LoVo (cell line): ENCODE data around the gene ARHGEF12.

ENCODE experiments used
- DNase-seq: peaks from one replicate; pipeline ENCODE4 v3.0.0-alpha.2; 2016; ENCODE audit warnings: low spot score

Gene ARHGEF12

GRCh38 chr11:120388261-120388660, 52.0 kb downstream of the ARHGEF12 start:
- no peak for DNase-seq

- peak; percentile 25 for DNase-seq
Observed at GRCh38 chr11:120389693-120390584, 53.7 kb downstream of the ARHGEF12 start.

DNA sequence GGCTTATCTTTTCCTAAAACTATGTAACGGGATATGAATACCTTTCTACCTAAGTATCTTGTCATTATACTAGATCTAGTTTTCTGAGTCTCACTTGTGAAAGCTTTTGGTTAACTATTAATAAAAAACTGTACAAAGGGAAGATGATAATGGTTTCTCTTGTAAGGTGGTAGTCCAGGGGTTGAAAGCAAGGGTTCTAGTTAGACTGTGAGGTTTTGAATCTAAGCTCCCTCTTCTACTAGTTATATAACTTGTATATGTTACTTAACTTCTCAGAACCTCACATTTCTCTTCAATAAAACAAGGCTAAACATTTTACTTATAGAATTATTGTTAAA, 54.3 kb downstream of the ARHGEF12 start:
- peak; percentile 9 for DNase-seq

- no peak for DNase-seq
Observed at GRCh38 chr11:120391292-120391691, 55.1 kb downstream of the ARHGEF12 start.

DNA sequence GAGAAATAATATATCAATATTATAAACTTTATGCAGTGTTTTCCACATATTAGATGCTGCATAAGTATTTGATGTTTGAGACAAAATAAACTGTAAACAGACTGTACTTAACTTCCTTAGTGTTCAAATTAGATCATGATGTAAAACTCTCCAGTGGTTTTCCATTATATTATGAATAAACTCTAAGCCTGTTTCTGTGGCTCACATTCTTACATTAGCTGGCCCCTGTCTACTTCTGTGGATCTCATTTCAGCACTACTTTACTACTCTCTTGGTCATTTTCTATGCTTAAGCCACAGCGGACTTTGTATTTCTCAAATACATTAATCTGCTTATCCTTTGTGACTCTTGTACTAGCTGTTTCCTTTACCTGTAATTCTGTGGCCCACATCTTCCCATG, 55.6 kb downstream of the ARHGEF12 start:
- no peak for DNase-seq

DNA sequence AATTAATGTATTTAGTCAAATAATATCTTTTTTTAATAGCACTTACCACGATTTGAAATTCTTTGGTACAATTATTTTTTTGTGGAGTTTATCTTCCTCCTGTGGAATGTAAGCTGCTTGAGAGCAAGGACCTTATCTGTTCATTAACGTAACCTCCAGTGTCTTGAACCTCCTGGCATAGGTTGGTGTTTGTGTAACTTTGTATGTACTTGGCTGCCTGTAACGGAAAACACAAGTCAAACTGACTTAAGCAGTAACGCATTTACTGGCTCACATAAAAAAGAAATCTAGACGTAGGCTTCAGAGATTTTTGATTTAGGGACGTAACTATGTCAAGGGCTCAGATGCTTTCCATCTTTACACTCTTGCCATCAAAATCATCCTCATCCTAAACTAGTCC, 56.1 kb downstream of the ARHGEF12 start:
- DNase-seq: no peak

- no peak for DNase-seq
Observed at GRCh38 chr11:120392793-120393192, 56.6 kb downstream of the ARHGEF12 start.

DNA sequence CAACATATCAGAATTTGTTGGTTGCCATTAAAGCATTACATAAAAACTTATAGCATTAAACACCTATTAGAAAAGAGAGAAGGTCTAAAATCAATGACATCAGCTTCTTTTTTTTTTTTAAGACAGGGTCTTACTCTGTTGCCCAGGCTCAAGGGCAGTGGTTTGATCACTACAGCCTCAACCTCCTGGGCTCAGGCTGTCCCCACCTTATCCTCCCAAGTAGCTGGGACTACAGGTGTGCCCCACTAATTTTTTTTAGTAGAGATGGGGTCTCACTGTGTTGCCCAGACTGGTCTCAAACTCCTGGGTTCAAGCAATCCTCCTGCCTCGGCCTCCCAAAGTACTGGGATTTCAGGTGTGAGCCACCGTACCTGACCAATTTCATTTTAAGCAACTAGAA, 57.9 kb downstream of the ARHGEF12 start:
- DNase-seq: no peak

DNA sequence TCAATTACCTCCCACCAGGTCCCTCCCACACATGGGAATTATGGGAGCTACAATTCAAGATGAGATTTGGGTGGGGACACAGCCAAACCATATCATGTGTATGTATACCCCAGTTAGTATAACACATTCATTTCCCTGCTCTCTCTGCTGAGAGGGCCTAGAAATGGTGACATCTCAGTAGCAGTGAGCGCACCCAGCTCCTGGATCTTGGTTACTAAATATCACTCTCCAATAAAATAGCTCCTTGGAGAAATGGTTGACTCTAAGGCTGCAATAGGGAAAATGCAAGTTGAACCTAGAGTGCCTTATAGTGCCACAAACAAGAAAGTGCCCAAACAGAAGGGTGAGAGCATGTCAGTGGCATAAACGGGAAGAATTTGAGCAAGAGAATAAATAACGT, 59.6 kb downstream of the ARHGEF12 start:
- no peak for DNase-seq

DNA sequence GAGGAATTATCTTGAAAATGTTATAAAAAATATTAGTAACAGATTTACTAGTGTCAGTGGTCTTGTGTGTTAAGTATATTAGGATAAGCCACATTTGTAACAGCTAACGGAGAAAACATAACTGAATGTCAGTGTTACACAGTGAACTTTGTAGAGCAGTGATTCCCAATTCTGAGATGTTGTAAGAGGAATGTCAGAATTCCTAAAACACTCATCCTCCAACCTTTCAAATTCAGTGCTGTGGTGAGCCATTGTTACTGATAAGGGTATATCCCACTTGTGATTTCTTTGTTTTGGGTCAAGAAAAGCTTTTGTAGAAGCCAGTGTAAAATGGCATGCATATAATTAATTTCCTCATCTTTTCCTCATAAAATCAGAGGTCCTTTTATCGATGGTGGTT, 61.9 kb downstream of the ARHGEF12 start:
- DNase-seq: no peak

DNA sequence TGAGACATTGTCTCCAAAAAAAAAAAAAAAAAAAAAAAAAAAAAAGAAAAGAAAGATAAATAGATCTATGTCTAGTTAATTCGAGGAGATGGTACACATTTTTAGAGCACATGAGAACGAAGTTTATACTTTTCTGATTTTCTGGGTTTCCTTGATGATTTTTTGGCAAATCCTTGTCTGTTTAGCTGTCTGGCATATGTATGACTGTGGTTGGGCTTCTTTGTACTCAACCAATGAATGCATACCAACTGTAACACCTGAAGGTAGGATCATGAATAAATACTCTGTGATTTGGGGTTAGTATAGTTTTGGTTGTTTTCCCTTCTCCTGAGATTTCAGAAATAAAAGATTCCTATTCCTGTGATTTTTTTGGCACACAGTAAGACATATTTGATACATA, 63.1 kb downstream of the ARHGEF12 start:
- no peak for DNase-seq

- DNase-seq: peak; percentile 89
Observed at GRCh38 chr11:120400564-120401364, 64.6 kb downstream of the ARHGEF12 start.

DNA sequence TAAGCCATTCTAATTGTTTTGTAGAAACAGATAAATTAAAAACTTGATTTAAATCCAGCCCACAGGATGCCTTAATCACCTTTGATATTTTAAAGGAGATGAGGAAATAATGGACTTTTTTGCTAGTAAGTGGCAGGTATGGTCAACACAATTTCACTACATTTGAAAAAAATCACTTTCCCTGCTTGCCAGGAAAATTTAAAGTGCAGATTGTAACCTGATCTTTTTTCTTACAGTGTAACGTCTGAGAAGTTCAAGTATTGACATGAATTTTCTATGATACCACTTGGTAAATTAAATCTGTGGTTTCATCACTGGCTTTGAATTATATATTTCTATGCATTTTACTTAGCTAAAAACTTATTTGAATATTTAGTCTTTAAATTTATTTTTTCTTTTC, 65.3 kb downstream of the ARHGEF12 start:
- DNase-seq: no peak

- no peak for DNase-seq
Observed at GRCh38 chr11:120403966-120404365, 67.8 kb downstream of the ARHGEF12 start.

DNA sequence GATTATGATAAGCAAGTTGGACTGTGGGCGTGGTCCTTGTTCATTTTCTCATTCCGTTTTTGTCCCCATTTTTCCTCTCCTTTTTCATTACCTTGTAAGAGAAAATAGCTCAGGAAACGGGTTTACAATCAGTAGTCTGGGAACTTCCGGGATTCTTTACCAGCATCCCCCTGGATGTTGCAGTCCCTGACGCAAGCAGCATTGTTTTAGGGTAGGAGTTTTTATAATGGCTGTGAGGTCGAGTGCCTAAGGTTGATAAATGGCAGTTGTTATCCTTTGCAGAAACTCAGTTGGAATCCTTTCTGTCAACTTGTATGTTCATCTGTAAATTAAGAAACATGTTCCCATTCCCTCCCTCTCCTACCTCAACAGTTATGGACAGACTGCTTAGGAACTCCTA, 68.3 kb downstream of the ARHGEF12 start:
- no peak for DNase-seq

GRCh38 chr11:120409655-120410054, 73.4 kb downstream of the ARHGEF12 start:
- no peak for DNase-seq

DNA sequence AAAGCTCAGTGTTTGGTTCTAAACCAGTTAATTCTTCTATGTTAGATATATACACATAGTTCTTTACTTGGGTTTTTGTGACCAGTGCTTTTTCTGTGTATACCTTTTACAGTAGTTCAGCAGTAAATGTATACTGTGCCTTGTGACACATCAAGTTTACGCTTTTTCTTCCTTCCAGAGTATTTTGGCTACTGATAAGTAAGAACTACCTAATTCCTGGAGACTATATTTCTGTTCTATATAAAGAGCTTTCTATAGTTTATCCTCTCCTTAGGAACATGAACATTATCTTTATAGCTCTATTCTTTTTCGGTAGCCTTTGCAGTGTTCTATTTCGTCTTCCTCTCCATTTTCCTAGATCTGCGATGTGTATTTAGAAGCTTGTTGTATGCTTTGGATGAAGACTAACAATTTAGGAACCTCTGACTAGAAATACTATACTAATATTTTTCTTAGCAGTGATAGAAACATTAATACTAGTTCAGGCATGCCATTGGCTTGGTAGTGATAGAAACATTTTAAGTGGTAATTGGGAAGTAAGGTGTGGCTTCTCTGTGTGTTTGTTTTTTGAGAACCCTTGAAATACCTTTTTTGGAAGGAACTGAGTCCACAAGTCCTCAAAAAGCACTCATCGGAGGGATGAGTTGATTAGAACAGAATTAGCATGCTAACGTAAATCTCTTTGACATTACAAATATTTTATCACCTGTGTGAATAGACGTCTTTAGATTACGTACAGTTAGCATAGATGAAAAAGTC, 74.6 kb downstream of the ARHGEF12 start:
- no peak for DNase-seq

- DNase-seq: peak; percentile 34
Observed at GRCh38 chr11:120413480-120413879, 77.3 kb downstream of the ARHGEF12 start.

DNA sequence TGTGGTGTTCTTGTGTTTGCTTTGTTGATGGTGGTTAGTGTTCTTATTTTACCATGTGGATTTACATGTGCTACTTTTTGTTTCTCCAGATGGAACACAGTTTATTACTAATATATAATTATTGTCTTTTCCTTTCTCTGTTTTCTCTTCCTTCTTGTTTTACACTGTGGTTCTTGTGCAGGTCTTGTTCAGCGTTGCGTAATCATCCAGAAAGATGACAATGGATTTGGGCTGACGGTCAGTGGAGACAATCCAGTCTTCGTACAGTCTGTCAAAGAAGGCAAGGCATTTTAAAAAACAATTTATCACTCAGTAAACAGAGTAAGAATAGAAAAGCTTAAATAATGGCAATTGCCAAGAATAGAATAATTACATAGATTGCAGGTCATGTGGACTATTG, 84.4 kb downstream of the ARHGEF12 start:
- no peak for DNase-seq

DNA sequence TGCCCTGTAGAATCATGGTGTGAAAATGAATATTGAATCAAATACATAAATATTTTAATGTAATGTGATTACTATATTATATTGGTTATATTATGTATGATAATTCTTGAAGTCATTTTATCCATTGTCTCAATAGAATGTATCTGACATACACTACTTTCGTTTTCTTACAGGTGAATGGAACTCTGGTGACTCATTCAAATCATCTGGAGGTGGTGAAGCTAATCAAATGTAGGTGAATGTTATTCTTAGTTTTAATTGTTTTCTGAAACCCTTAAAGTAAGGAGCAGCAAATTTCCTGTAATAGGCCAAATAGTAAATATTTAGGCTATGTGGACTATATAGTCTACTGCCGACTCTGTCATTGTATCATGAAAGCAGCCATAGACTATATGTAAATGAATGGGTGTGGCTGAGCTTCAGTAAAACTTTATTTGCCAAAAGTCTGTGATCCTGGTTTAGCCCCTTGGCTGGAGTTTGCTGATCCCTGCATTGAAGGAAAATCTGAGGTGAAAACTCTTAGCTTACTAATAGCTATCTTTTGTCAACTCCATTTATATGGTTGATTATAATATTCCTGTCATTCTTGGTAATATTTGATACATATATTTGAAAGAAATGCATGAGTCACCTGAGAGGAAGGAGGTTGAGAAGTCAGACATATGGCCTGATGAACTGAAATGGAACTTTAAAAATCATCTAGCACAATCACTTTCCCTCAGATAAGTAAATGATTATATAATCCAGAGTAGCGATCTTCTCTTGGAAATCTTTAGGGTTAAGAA, 88.2 kb downstream of the ARHGEF12 start:
- DNase-seq: peak; percentile 22

DNA sequence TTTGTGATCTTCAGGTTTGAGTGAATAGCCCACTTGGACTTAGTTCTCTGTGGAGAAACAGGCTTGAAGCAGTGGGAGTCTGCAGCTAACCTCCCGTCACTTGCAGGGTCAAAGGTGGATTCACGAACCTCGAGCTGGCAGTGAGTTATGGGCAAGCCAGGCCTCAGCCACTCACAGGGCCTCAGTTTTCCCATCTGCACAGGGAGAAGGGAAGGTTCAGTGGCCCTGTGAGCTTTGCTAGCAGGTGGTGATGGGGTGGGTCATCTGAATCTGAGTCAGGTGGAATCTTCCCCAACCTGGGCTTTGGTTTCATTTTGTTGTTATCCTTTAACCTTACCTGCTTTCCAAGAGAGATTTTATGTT, 88.7 kb downstream of the ARHGEF12 start:
- DNase-seq: peak; percentile 36

DNA sequence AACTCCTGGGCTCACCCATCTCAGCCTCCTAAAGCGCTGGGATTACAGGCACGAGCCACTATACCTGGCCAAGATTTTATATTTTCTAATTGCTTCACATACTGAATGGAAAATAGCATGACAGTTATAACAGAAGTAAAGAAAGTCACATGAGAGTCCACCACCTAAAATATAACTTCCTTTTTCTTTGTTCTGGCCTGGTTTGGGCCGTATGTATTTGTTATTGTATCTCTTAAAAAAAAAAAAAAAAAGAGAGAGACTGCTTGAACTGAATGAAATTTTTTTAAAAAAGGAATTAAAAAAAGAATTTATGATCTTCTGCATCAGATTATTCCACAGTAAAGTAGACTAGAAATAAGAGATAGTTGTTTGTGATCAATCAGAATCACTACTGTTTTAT, 89.3 kb downstream of the ARHGEF12 start:
- no peak for DNase-seq
